H1 (cell line): Measurements from ENCODE around the gene CLEC2A. TPM values are rescaled to one million over a fixed set of nuclear protein-coding genes. Genes with fewer than 3 reads are reported as not detected.
"Not testable (repeated sequence)": the region's sequence is repeated elsewhere in the genome, so short reads cannot be mapped to it uniquely, and the experiment has no call there.

Experiments used
- CTCF ChIA-PET: fragments of 300-600 bp; sonication (Branson Sonifier 250); formaldehyde crosslinking; loops from one replicate; lab custom pipeline; 2021; ENCODE audit not compliant: partially characterized antibody; lab: Charles Lee
- POLR2A ChIA-PET: fragments of 300-600 bp; sonication (Branson Sonifier 250); formaldehyde crosslinking; loops from one replicate; lab custom pipeline; 2021; ENCODE audit warnings: inconsistent platforms; ENCODE audit not compliant: partially characterized antibody; lab: Charles Lee
- DNase-seq, 2 experiments: peaks; one replicate each; pipeline versions ENCODE4 v3.0.0 to v3.0.0-alpha.2; 2010 to 2022; ENCODE audit warnings: low spot score in 2 of 2, low read depth in 1 of 2, mixed read lengths in 1 of 2
- FAIRE-seq: peaks from 2 replicates; lab custom pipeline; 2011; peaks lifted over from hg19 to GRCh38; lab: Jason Lieb, UNC
- H2AFZ ChIP-seq: 2 replicates; pipeline ENCODE4 v1.8.1; 2012; ENCODE audit warnings: low read length, inconsistent platforms
- H2AK5ac ChIP-seq: 2 replicates; pipeline ENCODE4 v1.6.1; 2013; ENCODE audit warnings: low read depth, low read length
- H2BK120ac ChIP-seq: replicated peaks from 2 replicates; pipeline ENCODE3; 2013; ENCODE audit warnings: low read depth, low read length, inconsistent platforms
- H2BK12ac ChIP-seq: 2 replicates; pipeline ENCODE4 v1.6.1; 2013; ENCODE audit warnings: low read depth, low read length
- H2BK15ac ChIP-seq: 2 replicates; pipeline ENCODE4 v1.6.1; 2013; ENCODE audit warnings: low read length
- H2BK20ac ChIP-seq: 2 replicates; pipeline ENCODE4 v1.6.1; 2013; ENCODE audit warnings: low read length
- H2BK5ac ChIP-seq: 2 replicates; pipeline ENCODE4 v1.6.1; 2013; ENCODE audit warnings: low read depth, low read length
- H3K14ac ChIP-seq: 2 replicates; pipeline ENCODE4 v1.6.1; 2013; ENCODE audit warnings: inconsistent platforms; ENCODE audit not compliant: insufficient read length
- H3K18ac ChIP-seq: 2 replicates; pipeline ENCODE4 v1.6.1; 2013; ENCODE audit warnings: low read length; ENCODE audit errors: extremely low read depth
- H3K23ac ChIP-seq: 2 replicates; pipeline ENCODE4 v1.6.1; 2013; ENCODE audit warnings: inconsistent platforms; ENCODE audit not compliant: insufficient read length
- H3K23me2 ChIP-seq: 2 replicates; pipeline ENCODE4 v1.6.1; 2013; ENCODE audit warnings: low read depth, low read length
- H3K27ac ChIP-seq: 2 replicates; pipeline ENCODE4 v1.6.1; 2011; ENCODE audit warnings: low read depth, low read length, inconsistent platforms
- H3K27me3 ChIP-seq, 4 experiments: replicated peaks in 1 of 4; 1 replicate in 1 of 4; 2 replicates in 3 of 4; pipeline versions ENCODE4 v1.6.1 to v1.8.1; 2011 to 2013; ENCODE audit warnings: low read length in 3 of 4, mild to moderate bottlenecking in 3 of 4, inconsistent platforms in 2 of 4, mixed read lengths in 2 of 4, moderate library complexity in 1 of 4; ENCODE audit not compliant: control insufficient read depth in 3 of 4, insufficient read depth in 3 of 4; ENCODE audit errors: extremely low read depth in 1 of 4
- H3K36me3 ChIP-seq, 4 experiments: 2 replicates each; pipeline versions ENCODE4 v1.6.1 to v1.8.1; 2011 to 2013; ENCODE audit warnings: mild to moderate bottlenecking in 4 of 4, low read length in 3 of 4, moderate library complexity in 2 of 4, control low read depth in 1 of 4, inconsistent platforms in 1 of 4; ENCODE audit not compliant: insufficient read depth in 4 of 4, control insufficient read depth in 2 of 4
- H3K4ac ChIP-seq: replicated peaks from 2 replicates; pipeline ENCODE3; 2013; ENCODE audit warnings: low read length, low read depth, mixed read lengths, inconsistent platforms; ENCODE audit not compliant: insufficient read length
- H3K4me1 ChIP-seq, 4 experiments: replicated peaks in 1 of 4; 1 replicate in 1 of 4; 2 replicates in 3 of 4; pipeline versions ENCODE4 v1.6.1 to v1.8.1; 2011 to 2013; ENCODE audit warnings: low read length in 3 of 4, inconsistent platforms in 2 of 4, mixed read lengths in 1 of 4; ENCODE audit not compliant: insufficient read depth in 4 of 4, control insufficient read depth in 3 of 4
- H3K4me2 ChIP-seq, 2 experiments: 2 replicates each; pipeline versions ENCODE4 v1.6.1 to v1.8.1; 2011 to 2013; ENCODE audit warnings: low read depth in 2 of 2, low read length in 2 of 2, control low read depth in 1 of 2, inconsistent platforms in 1 of 2, mild to moderate bottlenecking in 1 of 2; ENCODE audit not compliant: insufficient read depth in 1 of 2
- H3K4me3 ChIP-seq, 4 experiments: fragments of 200-600, 300-600 bp in 1 of 4; sonication (generic), shearing (Covaris generic), sonication (Bioruptor Twin) in 1 of 4; 2 replicates each; pipeline versions ENCODE4 v1.5.1 to v1.8.1; 2011 to 2016; ENCODE audit warnings: low read length in 4 of 4, low read depth in 3 of 4, control low read depth in 2 of 4, inconsistent platforms in 2 of 4, mild to moderate bottlenecking in 2 of 4, mixed read lengths in 1 of 4, moderate library complexity in 1 of 4; ENCODE audit not compliant: insufficient read depth in 2 of 4; ENCODE audit errors: extremely low read depth in 1 of 4
- H3K56ac ChIP-seq: replicated peaks from 2 replicates; pipeline ENCODE3; 2013; ENCODE audit warnings: low read depth, mild to moderate bottlenecking, mixed read lengths, low read length, inconsistent platforms; ENCODE audit not compliant: insufficient read length
- H3K79me1 ChIP-seq: 2 replicates; pipeline ENCODE4 v1.6.1; 2013; ENCODE audit warnings: low read depth, low read length, control low read depth
- H3K79me2 ChIP-seq, 2 experiments: 2 replicates each; pipeline versions ENCODE4 v1.6.1 to v1.8.1; 2012 to 2013; ENCODE audit warnings: low read length in 2 of 2, mild to moderate bottlenecking in 2 of 2, inconsistent platforms in 1 of 2; ENCODE audit not compliant: insufficient read depth in 2 of 2, control insufficient read depth in 1 of 2
- H3K9ac ChIP-seq, 4 experiments: replicated peaks in 1 of 4; 1 replicate in 1 of 4; 2 replicates in 3 of 4; pipeline versions ENCODE4 v1.6.1 to v1.8.1; 2011 to 2013; ENCODE audit warnings: low read depth in 3 of 4, low read length in 3 of 4, control low read depth in 2 of 4, mild to moderate bottlenecking in 2 of 4, moderate library complexity in 2 of 4, inconsistent platforms in 1 of 4; ENCODE audit errors: extremely low read depth in 1 of 4
- H3K9me3 ChIP-seq, 2 experiments: 2 replicates each; pipeline versions ENCODE4 v1.6.1 to v1.8.1; 2012 to 2013; ENCODE audit warnings: mild to moderate bottlenecking in 2 of 2, moderate library complexity in 2 of 2, control low read depth in 1 of 2, inconsistent platforms in 1 of 2, low read depth in 1 of 2, low read length in 1 of 2, mixed read lengths in 1 of 2; ENCODE audit not compliant: insufficient read depth in 2 of 2
- H4K20me1 ChIP-seq, 2 experiments: replicated peaks in 1 of 2; 2 replicates each; pipeline versions ENCODE3 to v1.8.1; 2011 to 2013; ENCODE audit warnings: inconsistent platforms in 2 of 2, low read length in 2 of 2, mild to moderate bottlenecking in 1 of 2; ENCODE audit not compliant: insufficient read depth in 2 of 2, control insufficient read depth in 1 of 2
- H4K5ac ChIP-seq: 2 replicates; pipeline ENCODE4 v1.6.1; 2013; ENCODE audit warnings: low read length, low read depth, mixed read lengths, inconsistent platforms; ENCODE audit not compliant: insufficient read length
- H4K8ac ChIP-seq: 2 replicates; pipeline ENCODE4 v1.8.0; 2013; ENCODE audit warnings: mild to moderate bottlenecking, moderate library complexity, low read length, inconsistent platforms; ENCODE audit not compliant: insufficient read depth; ENCODE audit errors: extremely low read depth
- H4K91ac ChIP-seq: replicated peaks from 2 replicates; pipeline ENCODE3; 2013; ENCODE audit warnings: low read length, mixed read lengths, inconsistent platforms; ENCODE audit not compliant: insufficient read length
- WGBS, 2 experiments: shearing (Covaris generic) in 1 of 2; methylation state at CpG; one replicate each; pipeline versions ENCODE4 v1.1.6 to v1.1.7; 2013 to 2015; ENCODE audit warnings: low lambda C conversion rate in 2 of 2, mixed read lengths in 2 of 2, inconsistent platforms in 1 of 2, low coverage in 1 of 2, missing lambda C conversion rate in 1 of 2; ENCODE audit not compliant: insufficient replicate concordance in 2 of 2, insufficient coverage in 1 of 2, insufficient read length in 1 of 2; ENCODE audit errors: extremely low coverage in 1 of 2, missing lambda C conversion rate in 1 of 2; 5-methylcytosine and 5-hydroxymethylcytosine counted together
- polyA plus RNA-seq, 7 experiments: library from polyadenylated mRNA; depleted of rRNA in 3 of 7; stranded (reverse) in 5 of 7; unstranded in 2 of 7; fragments of >200 nt in 5 of 7; fragments of 200-250 nt in 2 of 7; gene quantifications; 1 replicate in 5 of 7; 2 replicates in 1 of 7; 4 replicates in 1 of 7; pipeline versions ENCODE4 v1.2.1 to v1.2.3, GENCODE V29; 2011 to 2013; ENCODE audit warnings: missing spikeins in 2 of 7, mixed read lengths in 2 of 7
- total RNA-seq: library from RNA; stranded (reverse); fragmentation: NEBNext Ultra II Directional; extraction: Animal tissue kit (Norgen Biotek cat#: 25700); gene quantifications from 2 replicates; pipeline ENCODE4 v1.2.1, GENCODE V29; 2021

Gene CLEC2A
- total and polyA plus RNA-seq, 2 of the 8 experiments (the other 6 are each of a cell fraction or from before 2014, with no cell fraction given) = 0.63 to 3.7 TPM

DNA sequence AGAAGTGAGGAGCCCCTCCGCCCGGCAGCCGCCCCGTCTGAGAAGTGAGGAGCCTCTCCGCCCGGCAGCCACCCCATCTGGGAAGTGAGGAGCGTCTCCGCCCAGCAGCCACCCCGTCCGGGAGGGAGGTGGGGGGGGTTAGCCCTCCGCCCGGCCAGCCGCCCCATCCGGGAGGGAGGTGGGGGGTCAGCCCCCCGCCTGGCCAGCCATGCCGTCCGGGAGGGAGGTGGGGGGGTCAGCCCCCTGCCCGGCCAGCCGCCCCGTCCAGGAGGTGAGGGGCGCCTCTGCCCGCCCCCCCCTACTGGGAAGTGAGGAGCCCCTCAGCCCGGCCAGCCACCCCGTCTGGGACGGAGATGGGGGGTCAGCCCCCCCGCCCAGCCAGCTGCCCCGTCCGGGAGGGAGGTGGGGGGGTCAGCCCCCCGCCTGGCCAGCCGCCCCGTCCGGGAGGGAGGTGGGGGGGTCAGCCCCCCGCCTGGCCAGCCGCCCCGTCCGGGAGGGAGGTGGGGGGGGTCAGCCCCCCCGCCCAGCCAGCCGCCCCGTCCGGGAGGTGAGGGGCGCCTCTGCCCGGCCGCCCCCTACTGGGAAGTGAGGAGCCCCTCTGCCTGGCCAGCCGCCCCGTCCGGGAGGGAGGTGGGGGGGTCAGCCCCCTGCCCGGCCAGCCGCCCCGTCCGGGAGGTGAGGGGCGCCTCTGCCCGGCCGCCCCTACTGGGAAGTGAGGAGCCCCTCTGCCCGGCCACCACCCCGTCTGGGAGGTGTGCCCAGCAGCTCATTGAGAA lies 21.0 kb upstream of the CLEC2A start:
- H2BK15ac ChIP-seq, H3K4ac ChIP-seq, H3K4me3 ChIP-seq, H3K4me1 ChIP-seq, H2BK120ac ChIP-seq, H3K4me2 ChIP-seq, POLR2A ChIA-PET, H2BK5ac ChIP-seq, H2AFZ ChIP-seq, FAIRE-seq, H3K23me2 ChIP-seq, H2AK5ac ChIP-seq, H3K18ac ChIP-seq, H3K27ac ChIP-seq, H2BK20ac ChIP-seq, DNase-seq, H3K36me3 ChIP-seq, H2BK12ac ChIP-seq, H3K27me3 ChIP-seq, H3K56ac ChIP-seq, H3K9ac ChIP-seq, H3K79me1 ChIP-seq, H3K79me2 ChIP-seq, H4K20me1 ChIP-seq, H4K8ac ChIP-seq, H4K5ac ChIP-seq, H3K23ac ChIP-seq, H3K14ac ChIP-seq, H4K91ac ChIP-seq, CTCF ChIA-PET, H3K9me3 ChIP-seq: not testable (repeated sequence)
- WGBS, 2 experiments = no CpG with 5 or more reads among the region's 55 CpGs
